Suprapubic skin (tissue), 4 donors: ENCODE data around the gene ZDHHC14. TPM values are rescaled to one million over a fixed set of nuclear protein-coding genes. Genes with fewer than 3 reads are reported as not detected.
"Not testable (repeated sequence)": the region's sequence is repeated elsewhere in the genome, so short reads cannot be mapped to it uniquely, and the experiment has no call there.

Source experiments
- DNase-seq, 2 donors: peaks; one replicate each; pipeline ENCODE4 v3.0.0-alpha.2; 2019; ENCODE audit warnings: low spot score in 2 of 2
- H3K27ac ChIP-seq: fragments of 200-600 bp; sonication (generic); one replicate; pipeline ENCODE4 v1.5.1; 2019
- H3K27me3 ChIP-seq: fragments of 200-600 bp; sonication (generic); one replicate; pipeline ENCODE4 v1.5.1; 2019
- H3K36me3 ChIP-seq: fragments of 200-600 bp; sonication (generic); one replicate; pipeline ENCODE4 v1.5.1; 2019
- H3K4me1 ChIP-seq: fragments of 200-600 bp; sonication (generic); one replicate; pipeline ENCODE4 v1.5.1; 2019
- H3K4me3 ChIP-seq: fragments of 200-600 bp; sonication (generic); one replicate; pipeline ENCODE4 v1.5.1; 2019; ENCODE audit warnings: mild to moderate bottlenecking
- H3K9me3 ChIP-seq: fragments of 200-600 bp; sonication (generic); one replicate; pipeline ENCODE4 v1.5.1; 2019
- EP300 ChIP-seq: sonication (generic); formaldehyde crosslinking; IDR thresholded peaks from one replicate; pipeline ENCODE4 v1.6.1; 2017; ENCODE audit warnings: antibody characterized with exemption
- POLR2A ChIP-seq, 2 donors: fragments of 450-650 bp; IDR thresholded peaks; one replicate each; pipeline ENCODE4 v1.6.1; 2017; ENCODE audit warnings: antibody characterized with exemption in 2 of 2, mild to moderate bottlenecking in 2 of 2, moderate library complexity in 2 of 2
- POLR2AphosphoS5 ChIP-seq, 3 donors: sonication (generic); formaldehyde crosslinking; IDR thresholded peaks; one replicate each; pipeline ENCODE4 v1.6.1; 2017; ENCODE audit warnings: antibody characterized with exemption in 3 of 3
- WGBS: methylation state at CpG from one replicate; pipeline ENCODE4 v1.1.5; 2018; 5-methylcytosine and 5-hydroxymethylcytosine counted together
- total RNA-seq, 4 donors: library from RNA; depleted of rRNA; stranded (reverse); fragments of >200 nt; gene quantifications; one replicate each; pipeline ENCODE4 v1.1.0, GENCODE V29; 2016
- TF ChIP-seq, protein P1 (sequence below), 2 donors: fragments of 200-600 bp in 1 of 2; fragments of 450-650 bp in 1 of 2; sonication (generic) in 1 of 2; IDR thresholded peaks; one replicate each; pipeline ENCODE4 v1.5.1; 2016 to 2019; ENCODE audit warnings: antibody characterized with exemption in 2 of 2, mild to moderate bottlenecking in 1 of 2, moderate library complexity in 1 of 2

Gene ZDHHC14
- total RNA-seq, 4 donors from 2014 or later, result 4.3 to 9.9 (median 7.7) TPM

DNA sequence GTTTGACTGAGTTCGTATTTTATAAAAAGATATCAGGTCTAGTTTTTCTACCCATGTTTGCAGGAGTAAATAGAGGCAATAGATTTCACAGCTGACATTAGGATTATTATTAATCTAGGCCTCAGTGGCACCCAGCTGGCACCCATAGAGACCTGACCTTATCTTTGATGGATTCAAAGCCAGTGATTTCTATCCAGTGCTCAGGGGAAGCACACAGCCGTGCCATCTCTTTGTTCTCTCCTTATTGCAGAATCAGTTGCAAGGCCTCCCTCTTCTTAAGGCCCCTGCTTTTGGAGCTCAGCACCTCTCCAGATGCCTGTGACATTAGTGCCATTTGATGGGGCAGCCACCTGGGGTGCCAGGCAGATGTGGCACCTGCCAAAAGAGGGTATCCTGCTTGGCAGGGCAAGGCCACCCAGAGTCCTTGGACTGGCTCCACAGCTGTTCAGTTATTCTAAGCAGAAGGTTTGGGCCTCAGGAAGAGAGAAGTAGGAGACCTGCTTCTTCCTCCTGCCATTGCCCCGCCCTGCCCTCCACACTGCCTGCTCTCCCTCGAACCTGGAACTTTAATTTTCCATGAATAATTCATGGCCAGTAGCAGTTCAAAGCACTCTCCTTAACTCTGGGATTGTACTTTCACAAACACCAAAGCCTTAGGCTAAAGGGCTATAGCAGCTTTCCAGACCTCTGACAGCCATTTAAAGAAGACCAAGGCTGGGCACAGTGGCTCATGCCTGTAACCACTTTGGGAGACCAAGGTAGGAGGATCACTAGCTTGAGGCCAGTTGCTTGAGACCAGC lies 206.3 kb downstream of the ZDHHC14 start:
- Histone ChIP-seq H3K4me1 (no peaks in the 10 kb centered on the region), H3K27me3 (no peaks in the 10 kb centered on the region), H3K27ac (no peak overlapping the region), H3K4me3 (no peak overlapping the region), H3K9me3 (peaks cover 6% of the 10 kb centered on the region), H3K36me3 (no peaks in the 10 kb centered on the region)
- WGBS, result 93% methylated on average over 4 of the region's 4 CpGs
- no peak for DNase-seq
- TF ChIP-seq EP300 (no peak), POLR2A (IDR thresholded peaks at IDR 0.05) (no peak), POLR2AphosphoS5 (IDR thresholded peaks at IDR 0.05) (no peak)
- TF ChIP-seq, protein P1, sequence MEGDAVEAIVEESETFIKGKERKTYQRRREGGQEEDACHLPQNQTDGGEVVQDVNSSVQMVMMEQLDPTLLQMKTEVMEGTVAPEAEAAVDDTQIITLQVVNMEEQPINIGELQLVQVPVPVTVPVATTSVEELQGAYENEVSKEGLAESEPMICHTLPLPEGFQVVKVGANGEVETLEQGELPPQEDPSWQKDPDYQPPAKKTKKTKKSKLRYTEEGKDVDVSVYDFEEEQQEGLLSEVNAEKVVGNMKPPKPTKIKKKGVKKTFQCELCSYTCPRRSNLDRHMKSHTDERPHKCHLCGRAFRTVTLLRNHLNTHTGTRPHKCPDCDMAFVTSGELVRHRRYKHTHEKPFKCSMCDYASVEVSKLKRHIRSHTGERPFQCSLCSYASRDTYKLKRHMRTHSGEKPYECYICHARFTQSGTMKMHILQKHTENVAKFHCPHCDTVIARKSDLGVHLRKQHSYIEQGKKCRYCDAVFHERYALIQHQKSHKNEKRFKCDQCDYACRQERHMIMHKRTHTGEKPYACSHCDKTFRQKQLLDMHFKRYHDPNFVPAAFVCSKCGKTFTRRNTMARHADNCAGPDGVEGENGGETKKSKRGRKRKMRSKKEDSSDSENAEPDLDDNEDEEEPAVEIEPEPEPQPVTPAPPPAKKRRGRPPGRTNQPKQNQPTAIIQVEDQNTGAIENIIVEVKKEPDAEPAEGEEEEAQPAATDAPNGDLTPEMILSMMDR (IDR thresholded peaks at IDR 0.05), result no peak

DNA sequence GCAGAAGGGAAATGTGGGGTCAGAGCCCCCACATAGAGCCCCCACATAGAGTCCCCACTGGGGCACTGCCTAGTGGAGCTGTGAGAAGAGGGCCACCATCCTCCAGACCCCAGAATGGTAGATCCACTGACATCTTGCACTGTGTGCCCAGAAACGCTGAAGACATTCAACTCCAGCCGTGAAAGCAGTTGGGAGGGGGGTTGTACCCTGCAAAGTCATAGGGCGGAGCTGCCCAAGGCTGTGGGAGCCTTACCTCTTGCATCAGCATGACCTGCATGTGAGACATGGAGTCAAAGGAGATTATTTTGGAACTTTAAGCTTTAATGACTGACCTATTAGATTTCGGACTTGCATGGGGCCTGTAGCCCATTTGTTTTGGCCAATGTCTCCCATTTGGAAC lies 209.7 kb downstream of the ZDHHC14 start:
- not testable (repeated sequence) for H3K36me3 ChIP-seq, H3K4me3 ChIP-seq, H3K9me3 ChIP-seq, DNase-seq, H3K27ac ChIP-seq, H3K4me1 ChIP-seq, H3K27me3 ChIP-seq
- 100% methylated on average over 3 of the region's 4 CpGs for WGBS

- Histone ChIP-seq H3K36me3 (no peaks in the 10 kb centered on the region), H3K27me3 (no peaks in the 10 kb centered on the region), H3K4me3 (no peak overlapping the region), H3K27ac (no peak overlapping the region), H3K9me3 (peaks cover 6% of the 10 kb centered on the region), H3K4me1 (peaks cover 14% of the 10 kb centered on the region)
- no peak for DNase-seq
- TF ChIP-seq POLR2A (IDR thresholded peaks at IDR 0.05) (no peak), EP300 (no peak), POLR2AphosphoS5 (IDR thresholded peaks at IDR 0.05) (no peak)
- TF ChIP-seq, protein P1 (IDR thresholded peaks at IDR 0.05), result no peak
- 96% methylated on average over 12 of the region's 16 CpGs for WGBS
Observed at GRCh38 chr6:157592541-157592940, 211.6 kb downstream of the ZDHHC14 start.

DNA sequence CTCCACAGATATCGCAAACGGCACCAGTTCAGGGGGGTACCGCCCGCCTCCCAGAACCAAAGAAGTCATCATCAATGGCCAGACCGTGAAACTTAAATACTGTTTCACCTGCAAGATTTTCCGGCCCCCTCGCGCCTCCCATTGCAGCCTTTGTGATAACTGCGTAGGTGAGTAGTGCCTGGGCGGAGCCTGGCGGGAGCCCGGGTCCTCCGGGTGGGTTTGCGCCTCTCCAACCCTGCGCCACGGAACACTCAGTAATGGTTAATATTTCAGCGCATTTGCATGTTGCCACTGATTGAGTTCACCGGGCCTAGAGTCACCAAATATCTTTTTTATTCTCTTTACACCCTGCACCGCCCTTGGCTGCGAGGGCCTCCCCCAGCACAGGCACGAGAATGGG lies 212.0 kb downstream of the ZDHHC14 start:
- no peak overlapping the region for H3K27ac ChIP-seq
- peaks cover 6% of the 10 kb centered on the region for H3K9me3 ChIP-seq
- no peak overlapping the region for H3K4me3 ChIP-seq
- H3K27me3 ChIP-seq, result no peaks in the 10 kb centered on the region
- no peaks in the 10 kb centered on the region for H3K36me3 ChIP-seq
- TF ChIP-seq, protein P1 (IDR thresholded peaks at IDR 0.05), result no peak
- TF ChIP-seq POLR2A (IDR thresholded peaks at IDR 0.05) (no peak), EP300 (no peak), POLR2AphosphoS5 (IDR thresholded peaks at IDR 0.05) (no peak)
- WGBS, result 95% methylated on average over 21 of the region's 21 CpGs
- no peak for DNase-seq
- H3K4me1 ChIP-seq, result peaks cover 18% of the 10 kb centered on the region

DNA sequence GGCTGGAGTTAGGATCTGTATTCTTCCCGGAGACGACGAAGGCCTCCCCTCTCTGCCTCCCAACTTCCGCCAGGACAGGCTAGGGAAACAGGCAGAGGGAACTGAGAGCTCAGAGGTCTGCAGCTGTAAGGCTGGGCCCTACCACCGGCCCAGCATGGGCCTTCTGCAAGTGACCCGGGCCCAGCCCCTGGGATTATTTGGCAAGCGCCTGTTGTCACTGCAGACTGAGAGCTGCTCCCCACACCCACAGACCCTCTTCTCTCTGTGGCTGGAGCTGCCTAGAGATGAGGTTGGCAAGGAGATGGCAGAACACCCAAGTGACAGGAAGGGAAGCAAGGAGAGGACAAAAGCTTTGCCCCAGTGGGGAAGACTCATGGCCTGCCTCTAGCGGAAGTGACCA lies 212.6 kb downstream of the ZDHHC14 start:
- 93% methylated on average over 4 of the region's 8 CpGs for WGBS
- H3K27ac ChIP-seq, result no peak overlapping the region
- no peaks in the 10 kb centered on the region for H3K27me3 ChIP-seq
- H3K4me3 ChIP-seq, result no peak overlapping the region
- no peaks in the 10 kb centered on the region for H3K36me3 ChIP-seq
- H3K4me1 ChIP-seq, result peaks cover 19% of the 10 kb centered on the region
- H3K9me3 ChIP-seq, result peaks cover 6% of the 10 kb centered on the region
- DNase-seq, result no peak
- TF ChIP-seq POLR2A (IDR thresholded peaks at IDR 0.05) (no peak), POLR2AphosphoS5 (IDR thresholded peaks at IDR 0.05) (no peak), EP300 (no peak)
- TF ChIP-seq, protein P1 (IDR thresholded peaks at IDR 0.05), result no peak
